Hepatocyte (in vitro differentiated cells): ENCODE results near the gene MAD2L1BP.

ENCODE experiments used
- EZH2 ChIP-seq: fragments of 200-600 bp; sonication (generic); IDR thresholded peaks from 2 replicates; pipeline ENCODE4 v1.6.1; 2016; ENCODE audit warnings: antibody characterized with exemption, mild to moderate bottlenecking, borderline replicate concordance
- TF ChIP-seq, protein P1 (sequence below): fragments of 200-600 bp; sonication (generic); IDR thresholded peaks from 2 replicates; pipeline ENCODE4 v1.5.1; 2016; ENCODE audit warnings: antibody characterized with exemption, mild to moderate bottlenecking; ENCODE audit not compliant: poor library complexity

DNA sequence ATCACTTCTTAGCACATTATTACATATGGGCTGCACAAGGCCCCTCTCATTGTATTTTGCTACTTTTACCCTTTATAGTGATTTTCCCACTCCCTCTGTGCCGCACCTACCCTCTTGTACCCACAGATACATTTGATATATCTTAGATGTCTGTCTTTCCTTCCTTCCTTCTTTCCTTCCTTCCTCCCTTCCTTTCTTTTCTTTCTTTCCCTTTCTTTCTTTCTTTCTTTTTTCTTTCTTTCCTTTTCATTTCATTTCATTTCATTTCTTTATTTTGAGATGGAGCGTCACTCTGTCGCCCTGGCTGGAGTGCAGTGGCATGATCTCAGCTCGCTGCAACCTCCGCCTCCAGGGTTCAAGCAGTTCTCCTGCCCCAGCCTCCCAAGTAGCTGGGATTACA lies 47.4 kb upstream of the MAD2L1BP start:
- TF ChIP-seq EZH2: no peak
- TF ChIP-seq, protein P1, sequence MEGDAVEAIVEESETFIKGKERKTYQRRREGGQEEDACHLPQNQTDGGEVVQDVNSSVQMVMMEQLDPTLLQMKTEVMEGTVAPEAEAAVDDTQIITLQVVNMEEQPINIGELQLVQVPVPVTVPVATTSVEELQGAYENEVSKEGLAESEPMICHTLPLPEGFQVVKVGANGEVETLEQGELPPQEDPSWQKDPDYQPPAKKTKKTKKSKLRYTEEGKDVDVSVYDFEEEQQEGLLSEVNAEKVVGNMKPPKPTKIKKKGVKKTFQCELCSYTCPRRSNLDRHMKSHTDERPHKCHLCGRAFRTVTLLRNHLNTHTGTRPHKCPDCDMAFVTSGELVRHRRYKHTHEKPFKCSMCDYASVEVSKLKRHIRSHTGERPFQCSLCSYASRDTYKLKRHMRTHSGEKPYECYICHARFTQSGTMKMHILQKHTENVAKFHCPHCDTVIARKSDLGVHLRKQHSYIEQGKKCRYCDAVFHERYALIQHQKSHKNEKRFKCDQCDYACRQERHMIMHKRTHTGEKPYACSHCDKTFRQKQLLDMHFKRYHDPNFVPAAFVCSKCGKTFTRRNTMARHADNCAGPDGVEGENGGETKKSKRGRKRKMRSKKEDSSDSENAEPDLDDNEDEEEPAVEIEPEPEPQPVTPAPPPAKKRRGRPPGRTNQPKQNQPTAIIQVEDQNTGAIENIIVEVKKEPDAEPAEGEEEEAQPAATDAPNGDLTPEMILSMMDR: no peak
